ENCODE measurements around the gene MDGA2.

MDGA2 gene

DNA sequence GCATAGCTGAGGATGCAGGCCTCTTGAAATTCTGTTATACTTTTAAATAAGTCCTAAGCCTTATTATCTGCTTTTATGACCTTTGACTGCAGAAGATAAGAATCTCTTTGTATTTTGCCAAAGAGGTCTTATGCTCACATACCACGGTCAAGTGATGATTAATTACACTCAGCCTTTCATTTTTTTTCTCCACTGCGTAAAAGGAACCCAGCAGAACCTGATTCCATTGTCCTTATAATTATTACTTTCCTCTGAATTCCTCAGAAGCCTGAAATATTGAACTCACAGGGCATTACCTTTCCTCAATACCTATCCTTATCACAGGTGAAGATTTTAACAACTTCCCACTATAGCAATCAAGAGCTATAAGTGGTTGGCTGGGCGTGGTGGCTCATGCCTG, 525.1 kb downstream of the MDGA2 start:
- no peak for DNase-seq

DNA sequence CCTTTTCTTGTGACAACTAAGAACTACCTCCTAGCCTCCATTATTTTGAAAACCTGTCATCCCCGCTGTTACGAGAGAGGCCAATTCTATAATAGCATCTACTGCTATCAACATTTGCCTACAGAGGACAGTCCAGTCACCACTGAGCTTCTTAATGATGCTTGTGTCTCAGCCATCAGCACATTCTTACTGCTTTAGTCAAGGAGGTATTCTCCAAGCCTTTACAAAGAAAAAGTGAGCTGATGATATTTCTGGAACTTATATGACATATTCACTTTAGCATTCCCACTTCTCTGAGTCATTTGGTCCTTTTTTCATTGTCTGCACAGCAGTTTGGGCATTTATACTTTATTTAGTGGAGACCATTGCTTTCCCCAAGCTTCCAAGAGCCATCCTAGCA, 526.1 kb downstream of the MDGA2 start:
- no peak for DNase-seq

DNA sequence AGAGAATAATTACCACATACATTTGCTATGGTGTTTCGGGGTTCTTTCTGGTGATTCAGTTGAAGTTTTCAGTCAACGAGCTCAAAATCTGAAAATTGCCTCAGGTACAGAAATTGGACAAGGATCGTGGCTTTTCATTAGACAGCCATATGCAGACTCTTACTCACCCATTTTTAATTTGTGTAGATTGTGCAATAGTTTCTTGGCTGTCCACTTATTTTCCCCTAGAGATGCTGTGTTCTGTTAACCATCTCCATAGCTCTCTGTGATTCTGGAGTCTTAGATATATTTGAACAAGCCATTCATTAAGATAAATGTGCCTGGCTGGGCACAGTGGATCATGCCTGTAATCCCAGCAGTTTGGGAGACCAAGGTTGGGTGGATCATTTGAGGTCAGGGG, 526.7 kb downstream of the MDGA2 start:
- DNase-seq = no peak

DNA sequence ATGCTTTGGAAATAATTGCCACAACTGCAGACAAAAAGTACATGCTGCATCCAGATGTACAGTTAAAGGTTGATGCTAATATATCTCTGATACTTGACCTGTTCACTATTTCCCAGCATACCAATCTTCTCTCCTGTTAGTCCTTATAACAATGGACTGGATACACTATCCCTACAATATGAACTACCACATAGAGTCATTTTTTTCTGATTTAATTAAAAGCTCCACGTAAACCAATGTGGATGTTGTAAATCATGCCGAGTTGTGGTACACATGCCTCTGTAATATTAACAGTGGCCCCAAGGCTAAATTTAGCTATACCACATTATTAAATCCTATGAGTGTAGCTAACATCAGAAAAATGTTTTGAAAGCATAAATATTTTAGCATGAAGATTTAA, 554.8 kb downstream of the MDGA2 start:
- DNase-seq = no peak

DNA sequence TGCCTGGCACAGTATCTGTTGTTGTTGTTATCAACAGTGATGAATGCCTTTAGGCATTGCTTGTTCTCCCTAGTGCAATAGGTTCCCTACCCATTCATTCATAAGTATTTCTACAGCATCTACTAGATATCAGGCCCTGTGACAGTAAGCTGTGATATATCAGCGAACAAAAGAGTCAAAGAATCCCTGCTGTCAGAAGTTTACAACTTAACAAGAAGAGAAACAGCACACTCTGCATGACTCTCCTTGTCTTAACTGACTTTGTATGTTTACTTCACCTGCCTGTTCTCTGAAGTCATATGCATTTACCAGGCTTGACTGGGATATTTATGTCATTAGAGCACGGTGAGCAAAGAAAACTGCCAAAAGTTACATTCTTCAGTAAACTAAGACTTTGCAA, 571.6 kb downstream of the MDGA2 start:
- DNase-seq = no peak

DNA sequence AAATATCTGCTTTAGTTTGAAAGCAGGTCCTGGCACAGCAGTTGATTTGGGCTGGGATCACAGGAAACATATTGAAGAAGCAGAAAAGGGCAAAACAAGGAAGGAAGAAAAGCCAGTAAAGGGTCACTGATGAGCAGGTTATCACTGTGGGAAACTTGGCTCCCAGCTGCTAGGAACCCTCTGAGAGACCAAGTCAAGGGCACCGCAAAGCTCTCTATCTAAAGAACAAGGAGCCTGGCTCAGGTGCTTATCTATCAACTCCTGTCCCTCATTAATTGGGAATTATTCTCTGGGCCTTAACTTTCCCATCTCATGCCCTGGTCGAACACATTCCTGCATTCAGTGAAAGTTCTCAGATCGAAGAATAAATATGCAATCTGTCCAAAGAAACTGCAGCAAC, 572.9 kb downstream of the MDGA2 start:
- no peak for DNase-seq

DNA sequence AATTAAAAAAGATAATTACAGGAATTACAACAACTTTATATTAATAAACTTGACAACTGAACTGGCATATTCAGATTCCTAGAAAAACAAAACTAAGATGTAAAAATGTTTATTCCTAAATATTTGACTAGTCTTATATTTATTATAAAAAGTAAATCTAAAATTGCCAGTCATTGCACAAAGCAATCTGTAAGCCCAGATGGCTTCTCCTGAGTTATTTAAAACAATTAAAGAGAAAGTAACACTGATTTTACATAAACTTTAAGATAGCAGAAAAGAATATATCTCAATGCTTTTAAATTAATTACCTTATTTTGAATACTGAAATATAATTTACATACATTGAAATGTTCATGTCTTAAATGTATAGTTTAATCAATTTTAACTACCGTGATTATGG, 589.7 kb downstream of the MDGA2 start:
- DNase-seq = no peak

DNA sequence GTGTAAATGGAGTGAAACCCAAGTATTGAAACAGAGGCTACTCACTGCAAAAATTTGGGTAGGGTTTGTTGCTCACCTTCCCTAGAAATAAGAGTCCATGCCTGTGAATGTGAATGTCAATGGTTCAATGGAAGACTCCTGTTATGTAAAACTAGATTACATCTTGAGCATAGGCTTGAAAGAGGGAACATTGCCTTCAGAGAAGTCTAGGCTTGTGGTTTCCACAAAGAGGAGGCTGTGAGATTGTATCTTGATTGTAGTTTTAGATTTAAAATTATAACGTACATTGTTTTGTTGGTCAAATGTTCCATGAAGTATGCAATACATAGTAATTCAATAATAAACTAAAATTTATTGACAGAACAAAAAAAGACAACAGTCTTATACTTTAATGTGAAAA, 610.1 kb downstream of the MDGA2 start:
- no peak for DNase-seq

DNA sequence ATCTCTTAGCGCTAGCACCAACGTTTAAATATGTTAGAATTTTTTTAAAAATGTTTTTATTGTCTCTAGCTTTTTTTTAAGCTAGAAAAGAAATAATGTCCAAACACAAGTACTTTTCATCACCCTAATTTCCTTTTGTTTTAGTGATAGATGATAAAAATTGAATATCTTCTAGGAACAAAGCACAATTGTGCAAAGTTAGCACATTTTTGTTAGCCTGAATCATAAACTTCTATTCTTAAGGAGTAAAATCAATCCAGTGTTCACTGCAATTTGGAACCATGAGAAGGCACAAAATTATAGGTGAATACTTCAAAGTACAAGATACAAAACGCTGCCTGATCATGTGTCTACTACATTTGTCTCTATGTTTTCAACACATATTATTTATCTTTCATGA, 615.4 kb downstream of the MDGA2 start:
- DNase-seq = no peak

DNA sequence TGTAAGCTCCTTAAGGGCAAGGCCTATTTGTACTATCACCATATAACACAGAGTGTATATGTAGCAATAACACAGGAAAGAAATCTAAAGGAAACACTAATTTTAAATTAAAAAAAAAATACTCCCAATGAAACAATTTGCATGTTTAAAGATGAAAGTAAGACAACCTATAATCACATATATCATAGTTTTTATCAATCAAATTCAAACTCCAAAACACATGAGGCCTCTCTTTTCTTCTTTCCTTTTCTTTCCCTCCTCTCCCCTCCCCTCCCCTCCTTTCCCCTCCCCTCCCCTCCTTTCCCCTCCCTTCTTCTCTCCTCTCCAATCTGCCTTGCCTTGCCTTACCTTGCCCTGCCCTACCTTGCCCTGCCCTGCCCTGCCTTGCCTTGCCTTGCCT, 618.0 kb downstream of the MDGA2 start:
- no peak for DNase-seq

DNA sequence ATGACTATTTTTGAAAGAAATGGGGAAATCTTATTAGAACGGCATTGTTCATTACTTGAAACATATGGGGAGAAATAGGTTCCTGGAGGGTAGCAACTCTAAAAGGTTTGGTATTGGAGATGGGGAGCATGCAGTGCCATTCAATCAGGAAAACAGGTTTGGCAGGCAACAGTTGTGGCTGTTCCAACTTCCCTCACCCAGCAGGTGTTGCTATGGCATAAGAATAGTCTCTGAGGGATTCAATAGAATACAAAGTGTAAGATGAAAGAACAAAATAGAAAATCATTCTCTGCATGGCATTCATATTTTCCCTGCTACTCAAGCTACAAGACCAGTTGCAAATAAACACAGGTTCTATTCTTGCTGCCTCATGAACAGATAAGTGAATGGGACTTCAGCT, 630.6 kb downstream of the MDGA2 start:
- peak in 6 of 56 donors; percentile 1 to 17 (median 4) for DNase-seq

DNA sequence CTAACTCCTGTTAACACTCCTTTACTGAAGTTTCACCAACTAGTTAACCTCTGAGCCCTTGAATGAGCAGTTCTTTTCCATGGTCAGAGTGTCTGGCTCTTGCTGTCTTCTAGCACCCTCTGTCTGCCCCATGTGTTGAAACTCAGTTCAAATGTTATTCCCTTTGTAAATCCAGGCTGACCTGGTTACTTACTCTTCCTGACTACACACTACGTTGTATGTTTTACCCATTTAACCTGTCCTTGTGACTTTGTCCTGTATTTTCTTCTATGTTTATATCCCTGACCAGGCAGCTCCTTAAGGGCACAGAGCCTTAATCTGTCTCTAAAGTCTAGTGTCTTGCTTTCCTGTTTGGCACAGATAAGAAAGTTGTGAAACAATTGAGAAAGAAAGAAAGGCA, 634.9 kb downstream of the MDGA2 start:
- DNase-seq = peak in 3 of 56 donors; percentile 1 to 7 (median 2)

DNA sequence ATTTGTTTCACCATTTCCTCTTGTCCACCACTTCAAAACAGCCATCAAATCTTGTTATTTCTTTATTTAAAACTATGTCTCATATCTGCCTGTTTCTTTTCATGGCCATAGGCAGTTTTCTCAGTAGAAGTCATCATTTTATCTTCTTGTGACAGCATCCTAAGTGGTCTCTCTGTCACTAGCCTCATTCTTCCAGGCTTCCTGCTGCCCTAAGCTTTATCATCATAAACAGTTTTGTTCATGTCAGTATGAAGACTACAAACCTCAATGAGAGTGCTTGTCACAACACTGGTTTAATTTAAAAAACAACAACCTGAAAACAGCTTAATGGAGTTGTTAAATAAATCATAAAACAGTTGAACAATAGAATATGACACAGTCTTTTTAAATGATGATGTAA, 636.1 kb downstream of the MDGA2 start:
- DNase-seq = no peak

DNA sequence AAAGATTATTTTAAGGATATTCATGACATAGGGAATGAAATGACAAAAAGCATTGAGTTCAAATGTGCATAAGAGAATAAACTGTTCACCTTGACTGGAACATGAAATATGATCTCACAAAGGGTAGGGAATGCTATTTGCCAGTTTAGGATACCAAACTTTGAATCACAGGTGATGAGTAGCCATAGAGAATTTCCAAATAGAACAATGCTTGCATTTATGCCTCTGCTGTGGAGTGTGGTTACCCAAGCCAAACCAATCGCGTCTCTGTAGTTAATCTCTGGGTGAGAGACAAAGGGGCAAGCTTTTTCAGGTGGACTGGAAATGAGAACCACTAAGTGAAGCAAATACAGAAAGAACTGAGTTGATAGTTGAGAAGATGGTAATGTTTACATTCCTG, 652.7 kb downstream of the MDGA2 start:
- no peak for DNase-seq

DNA sequence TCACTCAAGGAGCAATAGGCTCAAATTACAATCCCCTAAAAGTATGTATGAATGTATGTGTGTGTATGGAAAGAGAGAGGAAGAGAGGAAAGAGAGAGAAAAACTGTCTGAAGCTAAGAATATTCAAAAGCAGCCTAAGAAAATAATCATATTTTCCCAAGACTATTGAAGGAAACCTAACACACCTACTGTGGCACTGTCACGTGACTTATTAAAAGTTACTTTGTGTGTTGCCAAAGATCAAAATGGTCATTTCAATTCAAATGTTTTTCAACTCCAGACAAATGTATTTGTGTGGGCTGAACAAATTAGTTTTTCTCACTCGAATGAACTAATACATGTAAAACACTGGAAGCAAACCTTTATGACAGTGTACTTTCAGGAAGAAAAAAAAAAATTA, 654.9 kb downstream of the MDGA2 start:
- no peak for DNase-seq

DNA sequence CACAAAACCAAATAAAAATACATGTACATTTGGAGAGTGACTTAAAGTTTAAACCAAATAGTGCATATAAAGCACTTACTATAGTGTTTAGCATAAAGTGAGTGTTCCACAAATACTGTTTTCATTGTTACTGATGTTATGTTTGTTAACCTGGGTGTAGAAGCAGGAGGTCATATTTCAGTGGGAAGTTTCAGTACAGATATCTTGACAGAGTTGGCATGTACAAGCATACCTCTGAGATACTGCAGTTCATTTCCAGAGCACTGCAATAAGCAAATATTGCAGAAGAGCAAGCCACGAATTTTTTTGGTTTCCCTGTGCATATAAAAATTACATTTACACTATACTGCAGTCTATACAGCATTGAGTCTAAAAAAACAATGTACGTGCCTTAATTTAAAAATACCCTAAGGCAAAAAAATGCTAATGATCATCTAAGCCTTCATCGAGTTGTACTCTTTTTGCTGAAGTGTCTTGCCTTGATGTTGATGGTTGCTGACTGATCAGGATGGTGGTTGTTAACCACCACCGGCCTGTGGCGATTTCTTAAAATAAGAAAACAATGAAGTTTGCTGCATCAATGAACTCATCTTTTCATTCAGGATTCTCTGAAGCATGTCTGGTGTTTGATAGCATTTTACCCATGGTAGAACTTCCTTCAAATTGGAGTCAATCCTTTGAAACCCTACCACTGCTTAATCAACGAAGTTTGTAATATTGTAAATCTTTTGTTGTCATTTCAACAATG, 662.7 kb downstream of the MDGA2 start:
- no peak for DNase-seq

DNA sequence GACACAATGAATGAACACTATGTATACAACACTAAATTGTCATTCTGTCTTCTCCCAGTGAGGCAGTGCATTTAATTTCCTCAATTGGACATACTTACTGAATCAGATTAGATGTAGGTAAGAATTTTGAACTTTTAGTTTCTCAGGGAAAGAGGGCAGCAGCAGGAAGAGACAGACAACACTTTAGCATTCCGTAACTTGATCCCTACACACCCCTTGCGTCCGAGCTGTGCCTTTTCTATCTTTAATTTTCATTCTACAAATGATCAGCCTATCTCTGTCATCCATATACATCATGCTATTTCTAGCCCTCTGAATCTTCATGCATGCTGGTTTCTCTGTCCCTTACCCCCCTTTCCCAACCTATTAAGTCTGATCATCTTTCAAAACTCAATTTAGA, 665.8 kb downstream of the MDGA2 start:
- no peak for DNase-seq

DNA sequence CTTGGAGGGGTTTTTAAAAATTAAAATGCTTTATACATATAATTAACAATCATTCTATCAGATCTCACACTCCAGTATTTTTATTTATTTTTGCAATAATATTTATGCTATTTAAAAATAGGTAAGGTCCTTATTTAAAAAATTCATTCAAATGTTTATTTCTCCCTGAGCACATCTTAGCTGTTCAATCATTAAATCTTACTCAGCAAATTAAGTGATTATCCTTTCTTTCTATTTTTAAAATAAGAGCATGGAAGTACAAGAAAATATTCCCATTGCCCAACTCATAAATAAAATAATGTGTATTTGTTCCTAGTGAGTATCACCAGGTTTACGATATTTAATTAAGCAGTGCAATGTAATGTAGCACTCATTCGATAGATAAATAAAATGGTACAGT, 666.7 kb downstream of the MDGA2 start:
- DNase-seq = no peak

DNA sequence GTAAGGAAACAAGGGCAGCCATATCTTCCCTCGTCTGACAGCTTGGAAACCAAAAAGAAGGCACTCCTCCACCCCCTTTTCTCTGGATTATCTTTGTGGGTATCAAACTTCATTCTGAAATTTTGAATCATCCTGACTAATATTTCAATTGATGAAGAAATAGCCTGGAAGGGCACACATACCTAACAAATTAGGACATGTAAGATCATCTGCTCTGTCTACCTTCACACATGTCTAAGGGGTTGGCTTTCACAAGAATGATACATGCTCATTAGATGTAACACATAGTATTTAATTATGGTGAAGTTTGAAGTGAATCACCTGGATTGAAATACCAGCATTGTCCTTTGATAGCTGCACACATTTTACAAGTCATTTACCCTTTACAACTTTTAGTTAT, 675.7 kb downstream of the MDGA2 start:
- no peak for DNase-seq

DNA sequence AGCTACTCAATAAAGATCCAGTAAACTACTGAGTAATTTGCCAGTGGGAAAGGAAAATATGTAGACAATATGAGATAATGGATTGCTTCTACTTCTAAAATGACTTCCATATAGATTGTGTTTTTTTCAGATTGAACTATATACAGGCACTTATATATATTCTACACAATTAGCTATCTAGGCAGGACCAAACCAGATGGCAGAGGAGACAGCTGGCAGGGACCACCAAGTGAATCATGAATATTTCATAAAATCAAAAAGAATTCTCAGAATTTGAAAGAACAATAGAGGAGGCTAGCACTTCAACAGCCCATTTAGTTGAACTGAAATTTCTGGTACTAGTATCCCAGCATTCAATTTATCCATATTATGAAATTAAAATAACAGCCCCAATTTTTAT, 685.8 kb downstream of the MDGA2 start:
- no peak for DNase-seq

DNA sequence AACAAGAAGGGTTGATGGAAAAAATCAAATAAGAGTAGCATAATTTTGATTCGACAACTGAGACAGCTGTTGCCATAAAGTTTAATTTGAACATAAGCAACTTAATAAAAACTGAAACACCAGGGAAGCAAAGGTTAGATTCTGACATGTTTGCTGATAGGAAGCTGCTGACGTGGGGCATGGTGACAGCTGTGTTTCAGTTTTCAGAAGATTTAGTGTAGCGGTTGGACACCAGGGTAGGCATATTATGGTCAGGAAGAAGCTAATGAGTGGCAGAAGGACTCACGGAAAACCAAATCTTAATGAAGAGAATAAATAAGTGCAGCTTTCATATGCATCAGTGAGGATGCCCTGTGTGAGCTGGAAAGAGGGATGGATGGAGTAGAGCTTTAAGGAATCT, 687.1 kb downstream of the MDGA2 start:
- no peak for DNase-seq

DNA sequence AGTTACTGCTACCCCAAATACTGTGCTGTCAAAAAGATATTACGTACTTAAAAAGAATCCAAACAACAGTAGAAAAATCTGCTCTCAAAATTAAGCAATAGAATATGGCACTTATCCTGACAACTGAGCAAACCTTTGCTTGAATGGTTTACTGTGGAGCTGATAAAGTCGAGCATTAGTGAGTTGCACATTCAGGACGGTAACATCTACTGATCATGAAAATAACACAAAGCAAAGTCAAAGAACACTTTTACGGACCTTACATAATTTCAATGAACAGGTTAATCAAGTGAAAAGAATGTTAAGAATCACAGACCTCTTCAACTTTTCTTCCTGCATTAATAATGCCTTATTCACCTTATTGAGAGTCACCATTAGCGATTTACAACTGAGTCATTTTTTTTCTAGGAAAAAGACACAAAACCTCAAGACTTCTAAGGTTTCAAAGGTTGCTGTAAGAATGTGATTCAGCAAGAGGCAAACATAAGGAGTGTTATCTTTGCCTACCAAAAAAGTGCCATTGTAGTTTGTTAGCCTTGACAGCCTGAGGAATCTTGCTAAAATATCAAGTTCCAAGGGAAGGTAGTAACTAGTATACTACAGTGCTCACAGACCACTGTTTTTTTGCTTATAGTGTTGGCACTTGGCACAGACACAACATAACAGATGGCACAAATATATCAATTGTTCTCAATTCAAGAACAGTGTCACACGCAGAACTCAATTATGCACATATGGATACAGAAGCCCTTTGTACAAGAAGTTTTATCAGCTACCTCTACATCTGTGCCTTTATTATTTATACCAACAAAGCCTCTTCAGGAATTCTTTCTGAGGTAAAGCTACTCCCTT, 689.6 kb downstream of the MDGA2 start:
- DNase-seq = no peak

DNA sequence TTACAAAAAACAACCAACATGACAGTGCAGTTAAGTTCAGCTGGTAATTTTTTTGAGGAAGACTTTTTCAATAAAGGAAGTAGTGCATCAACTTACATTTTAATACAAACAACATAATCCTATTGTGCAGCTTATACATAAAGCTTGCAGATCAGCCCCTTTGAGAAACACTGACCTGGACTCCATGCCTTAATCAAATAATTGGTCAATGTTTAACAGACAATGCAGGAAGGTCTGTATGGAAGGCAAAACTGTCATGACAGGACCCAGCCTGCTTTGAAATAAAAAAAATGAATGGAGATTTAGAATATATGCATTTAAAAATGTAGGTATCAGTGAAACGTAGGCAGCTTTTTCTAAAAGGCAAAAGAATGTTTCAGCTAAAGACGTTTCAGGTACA, 702.1 kb downstream of the MDGA2 start:
- DNase-seq = no peak
